ENCODE measurements around the gene RGS3. TPM values are rescaled to one million over a fixed set of nuclear protein-coding genes. Genes with fewer than 3 reads are reported as not detected.

RGS3 gene
- total and polyA plus RNA-seq, 2 of the 13 experiments (the other 11 are each of a cell fraction or from before 2014, with no cell fraction given), result 17.1 to 28.8 TPM

GRCh38 chr9:113548221-113549041 is 84.9 kb downstream of the RGS3 start (continued):
- TF ChIP-seq MTA1 (CRISPR knock-in tag; IDR thresholded peaks at IDR 0.05; ENCODE audit: borderline replicate concordance) (peak; percentile 32; the same call in 1 of the 2 replicates), BCL6 (CRISPR knock-in tag; IDR thresholded peaks at IDR 0.05) (peak; percentile 81), NPAS2 (CRISPR knock-in tag; IDR thresholded peaks at IDR 0.05; ENCODE audit: borderline replicate concordance) (no peak), ZNF543 (CRISPR knock-in tag; IDR thresholded peaks at IDR 0.05) (no peak), ZNF660 (CRISPR knock-in tag; IDR thresholded peaks at IDR 0.05; ENCODE audit: borderline replicate concordance, low read depth) (no peak), ARNT (IDR thresholded peaks at IDR 0.05) (no peak), ZSCAN31 (CRISPR knock-in tag; IDR thresholded peaks at IDR 0.05; ENCODE audit: low read depth) (no peak), DPF2 (CRISPR knock-in tag; IDR thresholded peaks at IDR 0.05; ENCODE audit: borderline replicate concordance, low read depth) (no peak), ZNF572 (CRISPR knock-in tag; IDR thresholded peaks at IDR 0.05) (no peak), ZNF451 (CRISPR knock-in tag; IDR thresholded peaks at IDR 0.05) (0 out of 2 replicates have a peak, but pooled peaks have one; percentile 43), MEF2D (CRISPR knock-in tag; IDR thresholded peaks at IDR 0.05) (peak; percentile 94), ATRX (CRISPR knock-in tag; IDR thresholded peaks at IDR 0.05; ENCODE audit: borderline replicate concordance) (no peak), ZNF382 (CRISPR knock-in tag; IDR thresholded peaks at IDR 0.05; ENCODE audit: borderline replicate concordance) (no peak), ZNF644 (CRISPR knock-in tag; IDR thresholded peaks at IDR 0.05; ENCODE audit: low read depth) (0 out of 2 replicates have a peak, but pooled peaks have one; percentile 24), ZFP91 (CRISPR knock-in tag; IDR thresholded peaks at IDR 0.05; ENCODE audit: borderline replicate concordance) (peak; percentile 36; the same call in 1 of the 2 replicates), TRIM22 (IDR thresholded peaks at IDR 0.05) (no peak), KDM5A (IDR thresholded peaks at IDR 0.05; ENCODE audit: borderline replicate concordance, low read length) (no peak), TFAP4 (IDR thresholded peaks at IDR 0.05; ENCODE audit: borderline replicate concordance, low read depth) (peak; percentile 38; the same call in 1 of the 2 replicates), ZNF296 (CRISPR knock-in tag; conservative IDR thresholded peaks at IDR 0.05) (no peak), ZNF598 (CRISPR knock-in tag; IDR thresholded peaks at IDR 0.05; ENCODE audit: borderline replicate concordance) (no peak), ZNF431 (CRISPR knock-in tag; IDR thresholded peaks at IDR 0.05; ENCODE audit: borderline replicate concordance, low read depth) (no peak), ZNF496 (CRISPR knock-in tag; IDR thresholded peaks at IDR 0.05; ENCODE audit: insufficient replicate concordance) (no peak), DMAP1 (CRISPR knock-in tag; IDR thresholded peaks at IDR 0.05) (peak; percentile 71; the same call in 1 of the 2 replicates), REPIN1 (CRISPR knock-in tag; IDR thresholded peaks at IDR 0.05; ENCODE audit: borderline replicate concordance, low read depth) (peak; percentile 59; the same call in 1 of the 2 replicates), STAG1 (CRISPR knock-in tag; IDR thresholded peaks at IDR 0.05) (no peak)
- TF ChIP-seq, protein P1, sequence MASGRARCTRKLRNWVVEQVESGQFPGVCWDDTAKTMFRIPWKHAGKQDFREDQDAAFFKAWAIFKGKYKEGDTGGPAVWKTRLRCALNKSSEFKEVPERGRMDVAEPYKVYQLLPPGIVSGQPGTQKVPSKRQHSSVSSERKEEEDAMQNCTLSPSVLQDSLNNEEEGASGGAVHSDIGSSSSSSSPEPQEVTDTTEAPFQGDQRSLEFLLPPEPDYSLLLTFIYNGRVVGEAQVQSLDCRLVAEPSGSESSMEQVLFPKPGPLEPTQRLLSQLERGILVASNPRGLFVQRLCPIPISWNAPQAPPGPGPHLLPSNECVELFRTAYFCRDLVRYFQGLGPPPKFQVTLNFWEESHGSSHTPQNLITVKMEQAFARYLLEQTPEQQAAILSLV (CRISPR knock-in tag; IDR thresholded peaks at IDR 0.05; ENCODE audit: borderline replicate concordance), result no peak
